VCaP (cell line): Measurements from ENCODE around the gene ADK.

Experiments
- H3K27ac ChIP-seq: fragments of 450-650 bp; 2 replicates; pipeline ENCODE4 v1.5.1; 2017
- CTCF ChIP-seq: fragments of 450-650 bp; conservative IDR thresholded peaks from 2 replicates; pipeline ENCODE4 v1.5.1; 2017; ENCODE audit warnings: mild to moderate bottlenecking, moderate library complexity

The ADK gene

GRCh38 chr10:74111799-74112198, 39.2 kb upstream of the ADK start:
- no peak overlapping the region for H3K27ac ChIP-seq
- TF ChIP-seq CTCF, result no peak

- H3K27ac ChIP-seq, result peak overlapping the region; percentile 11; the same call in 1 of the 2 replicates
- TF ChIP-seq CTCF, result no peak
These were observed 37.5 kb upstream of the ADK start for GRCh38 chr10:74113546-74113945.

GRCh38 chr10:74114041-74114448, 37.0 kb upstream of the ADK start:
- H3K27ac ChIP-seq, result peak overlapping the region; percentile 11; the same call in 1 of the 2 replicates
- no peak for TF ChIP-seq CTCF

- no peak for TF ChIP-seq CTCF
- no peak overlapping the region for H3K27ac ChIP-seq
These were observed 33.3 kb upstream of the ADK start for GRCh38 chr10:74117738-74118137.

- no peak for TF ChIP-seq CTCF
- H3K27ac ChIP-seq, result no peak overlapping the region
These were observed 32.2 kb upstream of the ADK start for GRCh38 chr10:74118804-74119203.

- TF ChIP-seq CTCF, result no peak
- peak overlapping the region; percentile 28; the same call in 1 of the 2 replicates for H3K27ac ChIP-seq
These were observed 30.1 kb upstream of the ADK start for GRCh38 chr10:74120911-74121310.

GRCh38 chr10:74121368-74121767, 29.7 kb upstream of the ADK start:
- no peak for TF ChIP-seq CTCF
- H3K27ac ChIP-seq, result peak overlapping the region; percentile 28; the same call in 1 of the 2 replicates
